ENCODE results near the gene MEAK7. TPM values are rescaled to one million over a fixed set of nuclear protein-coding genes. Genes with fewer than 3 reads are reported as not detected.
"Not testable (repeated sequence)": the region's sequence is repeated elsewhere in the genome, so short reads cannot be mapped to it uniquely, and the experiment has no call there.

Gene MEAK7
- total RNA-seq, 1 experiment from 2014 or later, result 29.5 TPM

GRCh38 chr16:84518804-84519341, 14.4 kb upstream of the MEAK7 start:
- CTCF ChIA-PET, result interaction anchor here (0.5 to 0.9 kb wide), 3 partner anchors 14 to 1318 kb away, joined by 4 to 5 read pairs (median 4); no protein-coding TSS in a partner anchor
- Mint-ChIP-seq H3K27ac (ENCODE audit: unreplicated experiment) (no peak overlapping the region), H3K4me1 (ENCODE audit: low read depth, unreplicated experiment) (peaks cover 14% of the 10 kb centered on the region), H3K9me3 (ENCODE audit: low read depth, unreplicated experiment) (no peaks in the 10 kb centered on the region), H3K36me3 (ENCODE audit: insufficient read depth, unreplicated experiment) (peaks cover 5% of the 10 kb centered on the region), H3K4me3 (ENCODE audit: low read depth, unreplicated experiment) (no peak overlapping the region), H3K27me3 (ENCODE audit: unreplicated experiment) (no peaks in the 10 kb centered on the region)
- intact Hi-C loops (cut with micrococcal nuclease; ENCODE audit: unreplicated experiment), result no loop called here
- DNase-seq, result no peak
- no TSS peak for BruUV-seq (replicated peaks)
- TF ChIP-seq CTCF (IDR thresholded peaks at IDR 0.05; ENCODE audit: unreplicated experiment), result no peak

DNA sequence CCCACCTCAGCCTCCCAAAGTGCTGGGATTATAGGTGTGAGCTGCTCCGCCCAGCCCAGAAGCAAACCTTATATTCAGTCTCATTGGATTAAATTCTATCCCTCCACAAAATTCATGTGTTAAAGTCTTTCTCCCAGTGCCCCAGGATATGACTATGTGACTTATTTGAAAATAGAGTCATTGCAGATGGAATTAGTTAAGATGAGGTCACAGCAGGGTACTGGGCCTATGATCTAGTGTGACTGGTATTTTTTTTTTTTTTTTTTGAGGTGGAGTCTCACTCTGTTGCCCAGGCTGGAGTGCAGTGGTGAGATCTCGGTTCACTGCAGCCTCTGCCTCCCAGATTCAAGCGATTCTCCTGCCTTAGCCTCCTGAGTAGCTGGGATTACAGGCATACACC, 13.8 kb upstream of the MEAK7 start:
- H3K4me1 Mint-ChIP-seq (ENCODE audit: low read depth, unreplicated experiment), result peaks cover 21% of the 10 kb centered on the region
- BruUV-seq (replicated peaks); H3K27ac Mint-ChIP-seq (ENCODE audit: unreplicated experiment); H3K9me3 Mint-ChIP-seq (ENCODE audit: low read depth, unreplicated experiment); intact Hi-C loops (cut with micrococcal nuclease; ENCODE audit: unreplicated experiment); DNase-seq; H3K4me3 Mint-ChIP-seq (ENCODE audit: low read depth, unreplicated experiment); H3K36me3 Mint-ChIP-seq (ENCODE audit: insufficient read depth, unreplicated experiment); H3K27me3 Mint-ChIP-seq (ENCODE audit: unreplicated experiment): not testable (repeated sequence)
- CTCF ChIA-PET, result interaction anchor here (0.6 to 0.9 kb wide), 3 partner anchors 15 to 1318 kb away, joined by 4 to 5 read pairs (median 4); no protein-coding TSS in a partner anchor

DNA sequence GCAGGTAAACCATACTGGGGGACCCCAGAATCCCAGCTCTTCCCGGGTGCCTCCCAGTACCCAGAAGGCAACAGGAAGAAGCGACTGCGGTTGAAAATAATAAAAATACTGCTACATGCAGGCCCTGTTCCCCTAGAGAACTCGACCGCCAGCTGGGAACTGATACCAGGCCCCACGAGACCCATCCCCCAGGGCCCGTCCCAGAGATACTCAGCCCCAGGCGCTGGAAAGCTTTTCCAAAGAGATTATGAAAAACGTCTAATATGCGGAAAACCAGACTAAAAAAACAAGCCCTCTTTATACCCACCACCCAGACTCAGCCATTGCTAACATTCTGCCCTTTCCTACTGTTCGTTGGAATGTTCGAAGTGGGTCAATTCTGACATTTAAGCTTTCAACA, 12.9 kb upstream of the MEAK7 start:
- no peak for TF ChIP-seq CTCF (IDR thresholded peaks at IDR 0.05; ENCODE audit: unreplicated experiment)
- H3K4me3 Mint-ChIP-seq (ENCODE audit: low read depth, unreplicated experiment), result no peak overlapping the region
- CTCF ChIA-PET, result no interaction called here
- peaks cover 5% of the 10 kb centered on the region for H3K36me3 Mint-ChIP-seq (ENCODE audit: insufficient read depth, unreplicated experiment)
- H3K4me1 Mint-ChIP-seq (ENCODE audit: low read depth, unreplicated experiment), result peaks cover 26% of the 10 kb centered on the region
- BruUV-seq (replicated peaks), result no TSS peak
- no peaks in the 10 kb centered on the region for H3K27me3 Mint-ChIP-seq (ENCODE audit: unreplicated experiment)
- no peak for DNase-seq
- no peaks in the 10 kb centered on the region for H3K9me3 Mint-ChIP-seq (ENCODE audit: low read depth, unreplicated experiment)
- intact Hi-C loops (cut with micrococcal nuclease; ENCODE audit: unreplicated experiment), result no loop called here
- H3K27ac Mint-ChIP-seq (ENCODE audit: unreplicated experiment), result no peak overlapping the region

- H3K27ac Mint-ChIP-seq (ENCODE audit: unreplicated experiment), result no peak overlapping the region
- H3K36me3 Mint-ChIP-seq (ENCODE audit: insufficient read depth, unreplicated experiment), result peaks cover 5% of the 10 kb centered on the region
- H3K4me3 Mint-ChIP-seq (ENCODE audit: low read depth, unreplicated experiment), result no peak overlapping the region
- peaks cover 38% of the 10 kb centered on the region for H3K4me1 Mint-ChIP-seq (ENCODE audit: low read depth, unreplicated experiment)
- TF ChIP-seq CTCF (IDR thresholded peaks at IDR 0.05; ENCODE audit: unreplicated experiment), result no peak
- intact Hi-C loops (cut with micrococcal nuclease; ENCODE audit: unreplicated experiment), result no loop called here
- CTCF ChIA-PET, result no interaction called here
- DNase-seq, result no peak
- no TSS peak for BruUV-seq (replicated peaks)
- H3K27me3 Mint-ChIP-seq (ENCODE audit: unreplicated experiment), result no peaks in the 10 kb centered on the region
- no peaks in the 10 kb centered on the region for H3K9me3 Mint-ChIP-seq (ENCODE audit: low read depth, unreplicated experiment)
These were observed 10.7 kb upstream of the MEAK7 start for GRCh38 chr16:84514874-84515835.
